Testis (tissue), 3 donors: Measurements from ENCODE around the gene MYOM1. TPM values are rescaled to one million over a fixed set of nuclear protein-coding genes. Genes with fewer than 3 reads are reported as not detected.
"Not testable (repeated sequence)": the region's sequence is repeated elsewhere in the genome, so short reads cannot be mapped to it uniquely, and the experiment has no call there.

Experiments used
- DNase-seq: peaks from one replicate; pipeline ENCODE4 v3.0.0-alpha.2; 2019
- H3K27ac ChIP-seq, 2 donors: fragments of 200-600 bp; sonication (generic); one replicate each; pipeline ENCODE4 v1.5.1; 2019
- H3K27me3 ChIP-seq: fragments of 200-600 bp; sonication (generic); one replicate; pipeline ENCODE4 v1.5.1; 2019
- H3K36me3 ChIP-seq: fragments of 200-600 bp; sonication (generic); one replicate; pipeline ENCODE4 v1.5.1; 2017; ENCODE audit warnings: low read depth; ENCODE audit errors: missing control alignments
- H3K4me1 ChIP-seq: fragments of 200-600 bp; sonication (generic); one replicate; pipeline ENCODE4 v1.5.1; 2019
- H3K4me3 ChIP-seq, 2 donors: fragments of 200-600 bp; sonication (generic); one replicate each; pipeline ENCODE4 v1.5.1; 2017 to 2019
- H3K9me3 ChIP-seq: fragments of 200-600 bp; sonication (generic); one replicate; pipeline ENCODE4 v1.5.1; 2017
- CTCF ChIP-seq, 3 experiments: fragments of 450-650 bp in 2 of 3; fragments of 200-600 bp in 1 of 3; sonication (generic) in 1 of 3; IDR thresholded peaks; one replicate each; pipeline ENCODE4 v1.5.1; 2016 to 2019; ENCODE audit warnings: antibody characterized with exemption in 3 of 3, mild to moderate bottlenecking in 2 of 3, moderate library complexity in 1 of 3
- POLR2A ChIP-seq: fragments of 450-650 bp; IDR thresholded peaks from one replicate; pipeline ENCODE4 v1.6.1; 2017; ENCODE audit warnings: antibody characterized with exemption, mild to moderate bottlenecking, moderate library complexity
- WGBS, 2 donors: methylation state at CpG; one replicate each; pipeline ENCODE4 v1.1.5; 2018; 5-methylcytosine and 5-hydroxymethylcytosine counted together
- intact Hi-C: fragments of 100-400 bp; cut with DNase I; formaldehyde crosslinking; loops from one replicate; pipeline ENCODE4 v1.15.1; 2023; ENCODE audit warnings: low total_unique reads
- polyA plus RNA-seq: library from polyadenylated mRNA; stranded (reverse); fragments of 350-450 nt; fragmentation: Illumina TruSeq; extraction: RNeasy Lipid Tissue Mini Kit (QIAGEN cat#74804); gene quantifications from one replicate; pipeline ENCODE4 v1.2.3, GENCODE V29; 2014; ENCODE audit warnings: low read depth, low replicate concordance; ENCODE audit not compliant: insufficient read depth
- total RNA-seq, 2 donors: library from RNA; depleted of rRNA; stranded (reverse); fragments of >200 nt; gene quantifications; one replicate each; pipeline ENCODE4 v1.2.3, GENCODE V29; 2016

Gene MYOM1
- total and polyA plus RNA-seq, 3 donors from 2014 or later, result 9.1 to 19.9 (median 16.9) TPM

GRCh38 chr18:3053081-3053480 lies 166.7 kb downstream of the MYOM1 start:
- intact Hi-C loops, result no loop called here
- TF ChIP-seq CTCF (IDR thresholded peaks at IDR 0.05), result no peak
- TF ChIP-seq POLR2A, result no peak
- Histone ChIP-seq H3K9me3 (no peaks in the 10 kb centered on the region), H3K4me1 (peaks cover 6% of the 10 kb centered on the region), H3K36me3 (no peaks in the 10 kb centered on the region), H3K27ac (no peak overlapping the region), H3K27me3 (no peaks in the 10 kb centered on the region), H3K4me3 (no peak overlapping the region)
- DNase-seq, result no peak
- WGBS, 2 donors, result 92 to 98% methylated on average over 4 of the region's 4 CpGs

GRCh38 chr18:3052411-3052758 lies 167.4 kb downstream of the MYOM1 start:
- H3K4me1 ChIP-seq, result peaks cover 6% of the 10 kb centered on the region
- intact Hi-C loops, result no loop called here
- no peaks in the 10 kb centered on the region for H3K9me3 ChIP-seq
- no peak overlapping the region for H3K27ac ChIP-seq
- 67 to 81% methylated on average over 2 of the region's 2 CpGs for WGBS, 2 donors
- TF ChIP-seq POLR2A (no peak), CTCF (IDR thresholded peaks at IDR 0.05) (no peak)
- no peak for DNase-seq
- no peaks in the 10 kb centered on the region for H3K27me3 ChIP-seq
- H3K4me3 ChIP-seq, result no peak overlapping the region
- no peaks in the 10 kb centered on the region for H3K36me3 ChIP-seq

GRCh38 chr18:3051718-3052410 lies 167.9 kb downstream of the MYOM1 start:
- no peak for DNase-seq
- H3K4me3 ChIP-seq, result no peak overlapping the region
- TF ChIP-seq POLR2A (no peak), CTCF (IDR thresholded peaks at IDR 0.05) (no peak)
- no peaks in the 10 kb centered on the region for H3K36me3 ChIP-seq
- H3K4me1 ChIP-seq, result peaks cover 6% of the 10 kb centered on the region
- 91 to 94% methylated on average over 8 of the region's 8 CpGs for WGBS, 2 donors
- H3K9me3 ChIP-seq, result no peaks in the 10 kb centered on the region
- intact Hi-C loops, result no loop called here
- H3K27ac ChIP-seq, result no peak overlapping the region
- H3K27me3 ChIP-seq, result no peaks in the 10 kb centered on the region

- H3K9me3 ChIP-seq, DNase-seq, H3K27me3 ChIP-seq, H3K27ac ChIP-seq, H3K4me3 ChIP-seq, H3K36me3 ChIP-seq, intact Hi-C loops, H3K4me1 ChIP-seq: not testable (repeated sequence)
- WGBS, 2 donors, result 70 to 76% methylated on average over 3 to 4 of the region's 8 CpGs
Measured at GRCh38 chr18:3049897-3050454, 169.8 kb downstream of the MYOM1 start.

GRCh38 chr18:3048820-3049349 lies 170.9 kb downstream of the MYOM1 start:
- Histone ChIP-seq H3K27me3 (no peaks in the 10 kb centered on the region), H3K4me3 (no peak overlapping the region), H3K36me3 (no peaks in the 10 kb centered on the region), H3K9me3 (no peaks in the 10 kb centered on the region), H3K27ac (no peak overlapping the region), H3K4me1 (peaks cover 12% of the 10 kb centered on the region)
- no peak for TF ChIP-seq CTCF (IDR thresholded peaks at IDR 0.05)
- TF ChIP-seq POLR2A, result no peak
- intact Hi-C loops, result no loop called here
- DNase-seq, result no peak
- WGBS, 2 donors, result 85 to 99% methylated on average over 3 of the region's 3 CpGs
